Measurements from ENCODE around the gene CIB4.

Gene CIB4

DNA sequence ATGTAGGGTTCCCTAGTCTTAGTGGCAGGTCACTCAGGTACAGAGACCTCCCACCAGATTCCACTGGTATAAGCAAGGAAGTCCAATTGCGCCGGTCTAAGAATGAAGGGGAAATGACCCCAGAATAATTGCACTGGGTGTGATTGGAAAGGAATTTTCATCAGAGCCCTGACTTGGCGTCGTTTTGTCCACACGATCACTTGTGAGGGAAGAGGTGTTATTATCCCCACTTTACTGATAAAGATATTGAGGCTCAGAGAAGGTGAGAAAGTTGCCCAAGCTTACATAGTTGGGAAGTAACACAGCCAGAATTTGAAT is 61.5 kb downstream of the CIB4 start:
- Histone ChIP-seq H3K9me3 (ENCODE audit: control insufficient read depth, low read length) (no peaks in the 10 kb centered on the region), H3K36me3 (ENCODE audit: control insufficient read depth, insufficient read depth, low read length) (no peaks in the 10 kb centered on the region), H3K27me3 (ENCODE audit: control insufficient read depth, insufficient read depth, low read length) (peaks cover 4% of the 10 kb centered on the region), H3K4me3 (ENCODE audit: low read length) (no peak overlapping the region), H3K9ac (ENCODE audit: low read length) (no peak overlapping the region), H3K4me1 (ENCODE audit: control insufficient read depth, insufficient read depth, low read length) (no peaks in the 10 kb centered on the region)

DNA sequence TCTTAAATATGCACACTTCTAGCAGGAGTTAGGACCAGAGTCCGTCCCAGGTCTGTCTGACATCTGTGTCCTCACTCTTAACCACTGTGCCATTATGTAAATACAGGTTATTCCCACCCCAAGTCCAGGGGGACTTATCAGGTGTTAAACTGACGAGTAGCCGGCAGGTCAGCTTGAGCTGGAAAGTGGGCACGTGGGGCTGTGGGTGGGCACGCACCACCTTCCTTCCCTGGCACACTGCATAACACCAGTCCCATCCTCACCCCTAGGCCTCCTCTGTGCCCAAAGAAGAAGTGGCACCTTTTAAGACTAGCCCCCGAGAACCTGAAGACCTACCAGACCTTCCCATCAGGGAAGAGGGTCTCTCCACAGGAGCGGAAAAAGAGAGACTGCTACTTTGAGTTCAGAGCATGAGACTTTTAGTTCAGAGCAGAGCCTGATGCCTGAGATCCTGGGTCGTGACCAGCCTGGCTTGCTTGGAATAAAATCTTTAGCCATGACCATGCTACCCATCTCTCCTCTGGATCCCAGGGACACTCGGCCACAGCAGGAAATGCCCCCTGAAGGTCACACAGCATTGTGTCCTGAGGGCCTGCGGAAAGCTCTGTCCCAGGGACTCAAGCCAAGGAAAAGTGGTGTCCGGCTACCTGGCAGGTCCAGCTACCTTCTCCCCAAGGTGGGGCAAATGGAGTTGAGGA is 62.0 kb downstream of the CIB4 start:
- Histone ChIP-seq H3K4me3 (ENCODE audit: low read length) (no peak overlapping the region), H3K9ac (ENCODE audit: low read length) (no peak overlapping the region), H3K36me3 (ENCODE audit: control insufficient read depth, insufficient read depth, low read length) (no peaks in the 10 kb centered on the region), H3K4me1 (ENCODE audit: control insufficient read depth, insufficient read depth, low read length) (no peaks in the 10 kb centered on the region), H3K9me3 (ENCODE audit: control insufficient read depth, low read length) (no peaks in the 10 kb centered on the region), H3K27me3 (ENCODE audit: control insufficient read depth, insufficient read depth, low read length) (no peaks in the 10 kb centered on the region)

DNA sequence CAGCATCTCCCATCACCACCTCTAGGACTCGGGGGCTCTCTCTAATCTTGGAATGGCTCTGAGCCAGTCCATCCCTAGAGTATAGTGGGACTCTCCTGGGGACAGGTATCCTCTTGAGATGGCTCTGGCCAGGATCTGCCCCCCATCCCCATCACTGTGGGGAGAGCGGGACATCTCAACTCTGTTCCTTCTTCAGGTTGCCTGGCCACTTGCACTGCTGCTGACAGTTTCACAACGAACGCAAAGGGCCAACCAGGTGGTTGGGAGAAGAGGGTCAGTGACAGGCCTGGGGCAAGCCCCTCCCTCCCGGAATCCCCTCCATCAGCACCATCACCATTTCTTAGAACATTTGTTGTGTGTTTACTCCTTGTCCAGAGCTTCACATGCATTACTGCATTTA is 62.6 kb downstream of the CIB4 start:
- Histone ChIP-seq H3K4me1 (ENCODE audit: control insufficient read depth, insufficient read depth, low read length) (no peaks in the 10 kb centered on the region), H3K27me3 (ENCODE audit: control insufficient read depth, insufficient read depth, low read length) (no peaks in the 10 kb centered on the region), H3K36me3 (ENCODE audit: control insufficient read depth, insufficient read depth, low read length) (no peaks in the 10 kb centered on the region), H3K9me3 (ENCODE audit: control insufficient read depth, low read length) (no peaks in the 10 kb centered on the region), H3K9ac (ENCODE audit: low read length) (no peak overlapping the region), H3K4me3 (ENCODE audit: low read length) (no peak overlapping the region)

GRCh38 chr2:26578113-26578458 is 63.1 kb downstream of the CIB4 start:
- H3K4me1 ChIP-seq (ENCODE audit: control insufficient read depth, insufficient read depth, low read length), result no peaks in the 10 kb centered on the region
- no peak overlapping the region for H3K4me3 ChIP-seq (ENCODE audit: low read length)
- H3K9me3 ChIP-seq (ENCODE audit: control insufficient read depth, low read length), result no peaks in the 10 kb centered on the region
- no peaks in the 10 kb centered on the region for H3K27me3 ChIP-seq (ENCODE audit: control insufficient read depth, insufficient read depth, low read length)
- no peaks in the 10 kb centered on the region for H3K36me3 ChIP-seq (ENCODE audit: control insufficient read depth, insufficient read depth, low read length)
- no peak overlapping the region for H3K9ac ChIP-seq (ENCODE audit: low read length)

GRCh38 chr2:26577442-26578112 is 63.6 kb downstream of the CIB4 start:
- H3K4me3 ChIP-seq (ENCODE audit: low read length), result no peak overlapping the region

GRCh38 chr2:26576565-26577441 is 64.4 kb downstream of the CIB4 start:
- no peak overlapping the region for H3K4me3 ChIP-seq (ENCODE audit: low read length)
- no peaks in the 10 kb centered on the region for H3K9me3 ChIP-seq (ENCODE audit: control insufficient read depth, low read length)
- no peaks in the 10 kb centered on the region for H3K36me3 ChIP-seq (ENCODE audit: control insufficient read depth, insufficient read depth, low read length)
- no peaks in the 10 kb centered on the region for H3K4me1 ChIP-seq (ENCODE audit: control insufficient read depth, insufficient read depth, low read length)
- no peaks in the 10 kb centered on the region for H3K27me3 ChIP-seq (ENCODE audit: control insufficient read depth, insufficient read depth, low read length)
- no peak overlapping the region for H3K9ac ChIP-seq (ENCODE audit: low read length)

More at GRCh38 chr2:26577442-26578112, 63.6 kb downstream of the CIB4 start:
- H3K4me1 ChIP-seq (ENCODE audit: control insufficient read depth, insufficient read depth, low read length), result no peaks in the 10 kb centered on the region
- H3K9ac ChIP-seq (ENCODE audit: low read length), result no peak overlapping the region
- H3K9me3 ChIP-seq (ENCODE audit: control insufficient read depth, low read length), result no peaks in the 10 kb centered on the region
- H3K36me3 ChIP-seq (ENCODE audit: control insufficient read depth, insufficient read depth, low read length), result no peaks in the 10 kb centered on the region
- H3K27me3 ChIP-seq (ENCODE audit: control insufficient read depth, insufficient read depth, low read length), result no peaks in the 10 kb centered on the region

GRCh38 chr2:26575836-26576564 is 65.2 kb downstream of the CIB4 start:
- no peaks in the 10 kb centered on the region for H3K27me3 ChIP-seq (ENCODE audit: control insufficient read depth, insufficient read depth, low read length)
- no peak overlapping the region for H3K4me3 ChIP-seq (ENCODE audit: low read length)
- no peak overlapping the region for H3K9ac ChIP-seq (ENCODE audit: low read length)
- no peaks in the 10 kb centered on the region for H3K36me3 ChIP-seq (ENCODE audit: control insufficient read depth, insufficient read depth, low read length)
- no peaks in the 10 kb centered on the region for H3K4me1 ChIP-seq (ENCODE audit: control insufficient read depth, insufficient read depth, low read length)
- no peaks in the 10 kb centered on the region for H3K9me3 ChIP-seq (ENCODE audit: control insufficient read depth, low read length)

GRCh38 chr2:26574900-26575560 is 66.1 kb downstream of the CIB4 start:
- no peaks in the 10 kb centered on the region for H3K9me3 ChIP-seq (ENCODE audit: control insufficient read depth, low read length)
- H3K4me1 ChIP-seq (ENCODE audit: control insufficient read depth, insufficient read depth, low read length), result no peaks in the 10 kb centered on the region
- no peak overlapping the region for H3K9ac ChIP-seq (ENCODE audit: low read length)
- no peaks in the 10 kb centered on the region for H3K27me3 ChIP-seq (ENCODE audit: control insufficient read depth, insufficient read depth, low read length)
- H3K36me3 ChIP-seq (ENCODE audit: control insufficient read depth, insufficient read depth, low read length), result no peaks in the 10 kb centered on the region
- H3K4me3 ChIP-seq (ENCODE audit: low read length), result no peak overlapping the region

- Histone ChIP-seq H3K9ac (ENCODE audit: low read length) (no peak overlapping the region), H3K9me3 (ENCODE audit: control insufficient read depth, low read length) (no peaks in the 10 kb centered on the region), H3K4me1 (ENCODE audit: control insufficient read depth, insufficient read depth, low read length) (no peaks in the 10 kb centered on the region), H3K36me3 (ENCODE audit: control insufficient read depth, insufficient read depth, low read length) (no peaks in the 10 kb centered on the region), H3K4me3 (ENCODE audit: low read length) (no peak overlapping the region), H3K27me3 (ENCODE audit: control insufficient read depth, insufficient read depth, low read length) (no peaks in the 10 kb centered on the region)
These were observed 66.9 kb downstream of the CIB4 start for GRCh38 chr2:26574066-26574899.

DNA sequence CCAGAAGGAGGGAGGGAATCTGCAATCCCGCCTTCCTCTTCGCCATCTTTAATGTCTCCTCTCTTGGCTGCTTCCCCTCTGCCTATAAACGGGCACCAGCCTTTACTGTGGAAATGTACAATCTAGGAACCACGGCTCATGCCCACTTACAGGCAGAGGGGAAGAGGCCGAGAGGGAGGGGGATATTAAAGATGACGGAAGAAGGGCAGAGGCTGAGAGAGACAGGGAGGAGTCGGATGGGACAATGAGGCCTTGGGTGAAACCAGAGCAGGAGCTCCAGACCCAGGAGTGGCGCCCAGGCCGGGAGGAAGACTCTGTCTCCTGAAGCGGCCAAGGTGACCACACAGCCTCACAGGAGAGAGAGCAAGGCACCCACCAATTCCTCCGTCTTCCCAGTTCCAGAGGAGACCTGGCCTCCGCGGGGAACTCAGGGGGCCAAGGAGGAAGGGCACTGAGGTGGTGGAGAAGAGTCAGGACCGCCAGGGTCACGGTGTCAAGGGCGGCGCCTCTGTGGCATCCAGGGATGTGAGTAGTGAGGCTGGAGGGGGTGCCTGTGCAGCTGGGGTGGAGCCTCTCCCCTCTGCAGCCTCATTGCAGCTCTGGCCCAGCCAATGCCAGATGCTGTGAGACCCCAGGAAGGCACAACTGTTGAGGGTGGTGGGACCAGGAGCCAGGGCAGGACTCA is 67.8 kb downstream of the CIB4 start:
- Histone ChIP-seq H3K9ac (ENCODE audit: low read length) (no peak overlapping the region), H3K4me1 (ENCODE audit: control insufficient read depth, insufficient read depth, low read length) (no peaks in the 10 kb centered on the region), H3K9me3 (ENCODE audit: control insufficient read depth, low read length) (no peaks in the 10 kb centered on the region), H3K27me3 (ENCODE audit: control insufficient read depth, insufficient read depth, low read length) (no peaks in the 10 kb centered on the region), H3K4me3 (ENCODE audit: low read length) (no peak overlapping the region), H3K36me3 (ENCODE audit: control insufficient read depth, insufficient read depth, low read length) (no peaks in the 10 kb centered on the region)
